AML-193 (cell line): ENCODE data around the gene SLIT3.

ENCODE experiments used
- DNase-seq, 2 experiments: peaks; one replicate each; lab custom pipeline; 2025; lab: John Stamatoyannopoulos, UW

The SLIT3 gene

DNA sequence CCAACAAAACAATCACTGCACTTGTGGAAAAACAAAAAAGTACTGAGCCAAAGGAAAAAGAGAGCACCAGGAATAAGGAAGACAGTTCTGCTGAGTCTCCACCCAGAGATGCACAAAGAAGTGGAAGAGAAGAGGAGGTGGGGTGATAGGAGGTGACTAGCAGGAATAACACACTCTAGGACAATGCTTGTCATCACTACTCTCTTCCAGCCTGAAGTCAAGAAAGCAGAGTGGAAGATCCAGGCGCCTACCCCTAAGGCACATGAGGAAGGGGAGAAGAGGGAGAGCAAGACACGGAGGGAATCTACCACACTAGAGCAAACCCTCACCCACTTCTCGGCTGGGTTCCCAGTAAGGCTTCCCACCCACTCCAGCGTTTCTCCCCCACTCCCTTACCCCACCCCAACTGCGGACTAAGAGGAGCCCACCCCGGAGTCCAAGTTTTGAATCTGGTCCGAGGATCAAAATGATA lies 1.7 kb downstream of the SLIT3 start:
- no peak for DNase-seq

GRCh38 chr5:169298193-169298592 lies 2.7 kb downstream of the SLIT3 start:
- DNase-seq, result no peak

DNA sequence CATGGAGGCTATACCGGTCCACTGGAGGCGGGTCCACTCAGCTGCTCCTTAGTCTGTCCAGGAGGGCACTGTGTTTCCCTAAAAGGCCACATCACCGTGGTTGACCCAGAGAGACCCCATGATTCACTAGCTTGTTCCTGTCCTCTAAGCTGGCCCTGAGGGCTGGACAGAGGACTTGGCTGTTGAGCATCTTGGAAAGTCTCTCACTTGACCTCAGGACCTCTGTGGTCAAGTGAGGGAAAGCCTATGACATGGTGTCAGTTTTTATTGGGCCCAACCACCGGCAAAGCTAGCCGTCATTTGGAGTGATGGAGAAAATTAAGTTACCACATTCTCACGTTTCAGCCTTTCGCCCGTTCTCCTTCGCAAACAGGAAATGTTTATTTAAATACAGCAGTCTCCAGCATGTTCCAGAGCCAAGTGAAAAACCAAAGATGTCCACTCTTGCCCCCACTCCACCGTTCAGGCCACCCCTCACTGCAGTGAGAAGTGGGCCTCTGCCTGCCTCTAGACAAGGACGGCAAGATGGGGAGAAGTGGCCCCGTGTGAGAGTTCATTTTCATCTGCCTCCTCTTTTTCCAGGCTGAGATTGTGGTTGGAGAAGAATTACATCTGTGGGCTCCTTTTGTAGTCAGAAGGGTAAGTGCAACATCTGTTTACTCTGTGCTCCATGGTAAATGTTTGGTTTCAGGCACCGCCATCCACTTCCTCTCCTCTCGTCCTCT lies 4.4 kb downstream of the SLIT3 start:
- DNase-seq, result no peak

- DNase-seq, result no peak
Measured at GRCh38 chr5:169295306-169295705, 5.6 kb downstream of the SLIT3 start.

DNA sequence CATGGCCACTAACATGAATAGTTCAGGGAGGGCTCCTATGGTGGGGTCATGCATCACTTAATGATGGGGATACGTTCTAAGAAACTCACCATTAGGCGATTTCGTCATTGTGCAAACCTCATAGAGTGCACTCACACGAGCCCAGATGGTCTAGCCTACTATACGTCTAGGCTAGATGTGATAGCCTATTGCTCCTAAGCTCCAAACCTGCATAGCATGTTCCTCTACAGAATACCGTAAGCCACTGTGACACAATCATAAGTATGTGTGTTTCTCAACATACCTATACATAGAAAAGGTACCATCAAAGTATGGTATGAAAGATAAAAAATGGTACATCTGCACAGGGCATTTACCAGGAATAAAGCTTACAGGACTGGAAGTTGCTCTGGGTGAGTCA lies 6.3 kb downstream of the SLIT3 start:
- no peak for DNase-seq

GRCh38 chr5:169291877-169292276 lies 9.1 kb downstream of the SLIT3 start:
- DNase-seq, result no peak

- no peak for DNase-seq
Measured at GRCh38 chr5:169290895-169291294, 10.0 kb downstream of the SLIT3 start.

GRCh38 chr5:169289520-169289919 lies 11.4 kb downstream of the SLIT3 start:
- no peak for DNase-seq

- DNase-seq, result no peak
Measured at GRCh38 chr5:169288066-169288930, 12.6 kb downstream of the SLIT3 start.

- no peak for DNase-seq
Measured at GRCh38 chr5:169287529-169287928, 13.4 kb downstream of the SLIT3 start.

DNA sequence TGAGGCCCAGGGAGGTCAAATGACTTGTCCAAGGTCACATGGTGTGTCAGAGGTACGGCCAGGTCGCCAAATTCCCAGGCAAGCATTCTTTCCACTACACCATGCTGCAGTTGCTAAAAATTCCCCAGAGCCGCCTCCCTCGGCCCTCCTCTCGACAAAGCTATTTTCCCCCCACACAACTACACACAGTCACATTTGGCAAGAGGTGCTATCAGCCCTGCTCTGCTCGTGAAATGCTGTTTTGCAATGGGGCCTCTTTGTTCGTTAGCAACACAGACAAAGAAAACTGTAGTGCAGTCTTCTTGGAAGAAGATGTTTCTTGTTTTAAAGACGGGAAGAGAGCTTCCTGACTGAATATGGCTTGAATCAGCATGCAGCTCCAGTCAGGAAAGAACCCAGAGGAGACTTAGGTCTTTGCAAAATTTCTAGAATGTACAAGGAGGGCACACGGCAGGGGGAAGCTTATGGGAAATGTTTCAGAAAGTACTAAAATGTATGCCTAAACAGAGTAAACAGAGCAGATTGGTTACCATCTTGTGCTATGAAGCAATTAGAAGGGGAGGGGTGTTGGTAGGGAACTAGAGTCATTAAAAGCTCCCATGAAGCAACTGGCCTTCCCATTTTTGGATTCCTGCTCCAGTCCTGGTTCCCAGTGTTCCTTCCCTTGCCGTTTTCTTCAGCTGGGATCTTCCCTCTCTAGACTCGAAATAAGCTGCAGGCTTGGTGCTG lies 14.2 kb downstream of the SLIT3 start:
- DNase-seq, result no peak

- no peak for DNase-seq
Measured at GRCh38 chr5:169283887-169284286, 17.1 kb downstream of the SLIT3 start.

GRCh38 chr5:169281625-169282024 lies 19.3 kb downstream of the SLIT3 start:
- DNase-seq, result no peak

DNA sequence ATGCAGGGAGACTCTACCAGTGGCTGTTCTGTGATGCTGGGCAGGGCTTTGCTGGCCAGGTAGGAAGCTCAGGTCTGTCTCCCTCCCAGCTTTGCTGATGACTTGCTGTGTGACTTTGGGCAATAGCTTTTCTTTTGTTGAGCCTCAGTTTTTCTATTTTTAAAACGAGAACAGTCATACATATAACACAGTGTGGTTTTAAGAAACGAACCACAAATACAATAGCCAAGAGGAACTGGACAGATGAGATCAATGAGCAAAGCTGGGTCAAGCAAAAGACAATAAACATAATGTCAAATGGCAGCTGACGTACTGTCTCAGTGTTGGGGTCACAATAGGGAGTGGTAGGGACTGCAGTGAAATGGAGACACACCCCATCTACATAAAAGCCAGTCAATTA lies 20.2 kb downstream of the SLIT3 start:
- no peak for DNase-seq

- DNase-seq, result no peak
Measured at GRCh38 chr5:169280286-169280685, 20.7 kb downstream of the SLIT3 start.

GRCh38 chr5:169279125-169279524 lies 21.8 kb downstream of the SLIT3 start:
- DNase-seq, result no peak

DNA sequence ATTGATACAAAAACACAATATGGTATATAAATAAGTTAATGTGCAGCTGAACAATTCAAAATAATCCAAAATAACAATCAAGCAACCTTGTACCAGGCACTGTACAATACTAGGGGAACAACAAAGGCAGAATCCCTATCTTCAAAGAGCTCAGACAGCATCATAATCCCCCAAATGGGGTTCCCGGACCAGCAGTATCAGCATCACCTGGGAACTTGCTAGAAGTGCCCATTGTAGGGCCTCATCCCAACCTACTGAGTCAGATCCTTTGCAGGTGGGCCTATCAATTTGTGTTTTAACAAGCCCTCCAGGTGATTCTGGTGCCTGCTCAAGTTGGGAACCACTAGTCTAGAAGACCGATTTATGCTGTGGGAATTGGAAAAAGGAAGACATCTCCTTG lies 27.1 kb downstream of the SLIT3 start:
- DNase-seq, result no peak

- DNase-seq, result no peak
Measured at GRCh38 chr5:169273451-169273850, 27.5 kb downstream of the SLIT3 start.

- DNase-seq, result no peak
Measured at GRCh38 chr5:169272731-169273427, 28.1 kb downstream of the SLIT3 start.

GRCh38 chr5:169272111-169272510 lies 28.8 kb downstream of the SLIT3 start:
- no peak for DNase-seq

DNA sequence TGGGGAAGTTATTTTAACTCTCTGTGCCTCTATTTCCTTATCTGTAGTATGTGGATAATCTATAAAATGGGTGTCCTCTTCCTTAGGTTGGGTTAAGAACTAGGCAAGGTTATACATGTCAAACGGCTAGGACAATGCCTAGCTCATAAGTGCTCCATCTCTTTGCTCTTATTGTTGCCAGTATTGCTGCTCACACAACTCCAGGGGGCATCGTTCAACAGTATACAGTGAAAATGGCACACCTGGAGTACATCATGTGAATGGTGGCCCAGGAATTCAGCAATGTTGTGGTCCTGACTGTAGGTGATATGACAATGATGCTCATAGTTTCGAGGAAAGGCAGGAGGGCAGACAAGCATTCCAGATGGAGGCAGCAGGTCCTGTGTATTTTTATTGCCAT lies 30.1 kb downstream of the SLIT3 start:
- DNase-seq, result no peak

DNA sequence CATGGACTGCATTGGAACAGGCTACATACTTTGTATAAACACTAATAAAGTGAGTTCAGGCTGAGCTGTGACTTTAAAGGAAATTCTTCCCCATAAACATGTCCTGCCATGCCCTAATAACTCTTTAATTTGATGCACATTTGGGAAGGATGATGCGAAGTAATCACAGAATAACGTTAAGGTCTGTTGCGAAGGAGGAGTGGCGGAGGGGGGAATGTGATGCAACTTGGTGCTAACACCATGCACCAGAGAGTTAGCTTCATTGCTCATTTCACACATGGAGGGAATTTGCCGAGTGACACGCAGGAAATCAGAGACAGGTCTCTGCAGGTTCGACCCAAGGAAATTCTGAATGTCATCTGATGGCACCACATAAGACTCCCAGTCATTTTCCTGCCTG lies 32.9 kb downstream of the SLIT3 start:
- no peak for DNase-seq
